ENCODE measurements around the gene ARL8A.
A peak's percentile ranks its signal among the peaks of the same experiment; 100 is the strongest.

The ARL8A gene

GRCh38 chr1:202107801-202108731 lies 36.5 kb downstream of the ARL8A start:
- DNase-seq, result no peak

- no peak for DNase-seq
Observed at GRCh38 chr1:202107321-202107761, 37.2 kb downstream of the ARL8A start.

- DNase-seq, result no peak
Observed at GRCh38 chr1:202106340-202107254, 37.9 kb downstream of the ARL8A start.

- DNase-seq, result peak; percentile 29
Observed at GRCh38 chr1:202105571-202106339, 38.8 kb downstream of the ARL8A start.

- no peak for DNase-seq
Observed at GRCh38 chr1:202104073-202104472, 40.5 kb downstream of the ARL8A start.

- no peak for DNase-seq
Observed at GRCh38 chr1:202101184-202101583, 43.4 kb downstream of the ARL8A start.

GRCh38 chr1:202093858-202094257 lies 50.7 kb downstream of the ARL8A start:
- DNase-seq, result no peak

- DNase-seq, result no peak
Observed at GRCh38 chr1:202090994-202091393, 53.5 kb downstream of the ARL8A start.

GRCh38 chr1:202088206-202088605 lies 56.3 kb downstream of the ARL8A start:
- no peak for DNase-seq

- DNase-seq, result no peak
Observed at GRCh38 chr1:202086579-202087350, 57.8 kb downstream of the ARL8A start.

GRCh38 chr1:202085682-202086373 lies 58.7 kb downstream of the ARL8A start:
- peak; percentile 21 for DNase-seq

- DNase-seq, result no peak
Observed at GRCh38 chr1:202084791-202085681, 59.5 kb downstream of the ARL8A start.
